ENCODE results near the gene HEBP2.
"Not testable (repeated sequence)": the region's sequence is repeated elsewhere in the genome, so short reads cannot be mapped to it uniquely, and the experiment has no call there.

Gene HEBP2

GRCh38 chr6:138420356-138420755 lies 16.3 kb downstream of the HEBP2 start:
- Histone ChIP-seq H3K27ac (ENCODE audit: low read depth, low read length) (no peak overlapping the region), H3K27me3 (ENCODE audit: control insufficient read depth, insufficient read depth, low read length) (no peaks in the 10 kb centered on the region), H3K4me3 (ENCODE audit: low read length) (no peak overlapping the region), H3K36me3 (ENCODE audit: control insufficient read depth, insufficient read depth, low read length) (peaks cover 4% of the 10 kb centered on the region), H3K4me1 (ENCODE audit: control insufficient read depth, insufficient read depth, low read length) (no peaks in the 10 kb centered on the region), H3K9ac (ENCODE audit: low read length) (no peak overlapping the region)

- H3K4me1 ChIP-seq (ENCODE audit: control insufficient read depth, insufficient read depth, low read length) = no peaks in the 10 kb centered on the region
- H3K36me3 ChIP-seq (ENCODE audit: control insufficient read depth, insufficient read depth, low read length) = peaks cover 3% of the 10 kb centered on the region
- H3K4me3 ChIP-seq (ENCODE audit: low read length) = no peak overlapping the region
- no peak overlapping the region for H3K27ac ChIP-seq (ENCODE audit: low read depth, low read length)
- H3K9ac ChIP-seq (ENCODE audit: low read length) = no peak overlapping the region
- H3K27me3 ChIP-seq (ENCODE audit: control insufficient read depth, insufficient read depth, low read length) = no peaks in the 10 kb centered on the region
Observed at GRCh38 chr6:138421089-138421488, 17.1 kb downstream of the HEBP2 start.

GRCh38 chr6:138421608-138422007 lies 17.6 kb downstream of the HEBP2 start:
- peaks cover 3% of the 10 kb centered on the region for H3K36me3 ChIP-seq (ENCODE audit: control insufficient read depth, insufficient read depth, low read length)
- no peaks in the 10 kb centered on the region for H3K27me3 ChIP-seq (ENCODE audit: control insufficient read depth, insufficient read depth, low read length)
- H3K9ac ChIP-seq (ENCODE audit: low read length) = no peak overlapping the region
- H3K27ac ChIP-seq (ENCODE audit: low read depth, low read length) = no peak overlapping the region
- H3K4me3 ChIP-seq (ENCODE audit: low read length) = no peak overlapping the region
- H3K4me1 ChIP-seq (ENCODE audit: control insufficient read depth, insufficient read depth, low read length) = no peaks in the 10 kb centered on the region

GRCh38 chr6:138422861-138423260 lies 18.8 kb downstream of the HEBP2 start:
- Histone ChIP-seq H3K9ac (ENCODE audit: low read length) (no peak overlapping the region), H3K4me1 (ENCODE audit: control insufficient read depth, insufficient read depth, low read length) (no peaks in the 10 kb centered on the region), H3K27ac (ENCODE audit: low read depth, low read length) (no peak overlapping the region), H3K4me3 (ENCODE audit: low read length) (no peak overlapping the region), H3K36me3 (ENCODE audit: control insufficient read depth, insufficient read depth, low read length) (peaks cover 3% of the 10 kb centered on the region), H3K27me3 (ENCODE audit: control insufficient read depth, insufficient read depth, low read length) (no peaks in the 10 kb centered on the region)

- Histone ChIP-seq H3K27ac (ENCODE audit: low read depth, low read length) (no peak overlapping the region), H3K36me3 (ENCODE audit: control insufficient read depth, insufficient read depth, low read length) (peaks cover 3% of the 10 kb centered on the region), H3K4me1 (ENCODE audit: control insufficient read depth, insufficient read depth, low read length) (no peaks in the 10 kb centered on the region), H3K9ac (ENCODE audit: low read length) (no peak overlapping the region), H3K4me3 (ENCODE audit: low read length) (no peak overlapping the region), H3K27me3 (ENCODE audit: control insufficient read depth, insufficient read depth, low read length) (no peaks in the 10 kb centered on the region)
Observed at GRCh38 chr6:138424004-138424904, 20.2 kb downstream of the HEBP2 start.

- not testable (repeated sequence) for H3K4me1 ChIP-seq (ENCODE audit: control insufficient read depth, insufficient read depth, low read length); H3K4me3 ChIP-seq (ENCODE audit: low read length); H3K36me3 ChIP-seq (ENCODE audit: control insufficient read depth, insufficient read depth, low read length); H3K9ac ChIP-seq (ENCODE audit: low read length); H3K27me3 ChIP-seq (ENCODE audit: control insufficient read depth, insufficient read depth, low read length); H3K27ac ChIP-seq (ENCODE audit: low read depth, low read length)
Observed at GRCh38 chr6:138425256-138425655, 21.2 kb downstream of the HEBP2 start.

GRCh38 chr6:138426500-138427123 lies 22.6 kb downstream of the HEBP2 start:
- Histone ChIP-seq H3K27me3 (ENCODE audit: control insufficient read depth, insufficient read depth, low read length) (no peaks in the 10 kb centered on the region), H3K4me1 (ENCODE audit: control insufficient read depth, insufficient read depth, low read length) (no peaks in the 10 kb centered on the region), H3K4me3 (ENCODE audit: low read length) (no peak overlapping the region), H3K9ac (ENCODE audit: low read length) (no peak overlapping the region), H3K36me3 (ENCODE audit: control insufficient read depth, insufficient read depth, low read length) (peaks cover 3% of the 10 kb centered on the region), H3K27ac (ENCODE audit: low read depth, low read length) (no peak overlapping the region)

- no peaks in the 10 kb centered on the region for H3K4me1 ChIP-seq (ENCODE audit: control insufficient read depth, insufficient read depth, low read length)
- no peak overlapping the region for H3K9ac ChIP-seq (ENCODE audit: low read length)
- no peak overlapping the region for H3K4me3 ChIP-seq (ENCODE audit: low read length)
- peaks cover 3% of the 10 kb centered on the region for H3K36me3 ChIP-seq (ENCODE audit: control insufficient read depth, insufficient read depth, low read length)
- H3K27me3 ChIP-seq (ENCODE audit: control insufficient read depth, insufficient read depth, low read length) = no peaks in the 10 kb centered on the region
- no peak overlapping the region for H3K27ac ChIP-seq (ENCODE audit: low read depth, low read length)
Observed at GRCh38 chr6:138427701-138428100, 23.7 kb downstream of the HEBP2 start.

GRCh38 chr6:138428944-138429598 lies 25.0 kb downstream of the HEBP2 start:
- Histone ChIP-seq H3K27me3 (ENCODE audit: control insufficient read depth, insufficient read depth, low read length) (no peaks in the 10 kb centered on the region), H3K36me3 (ENCODE audit: control insufficient read depth, insufficient read depth, low read length) (no peaks in the 10 kb centered on the region), H3K9ac (ENCODE audit: low read length) (no peak overlapping the region), H3K27ac (ENCODE audit: low read depth, low read length) (no peak overlapping the region), H3K4me3 (ENCODE audit: low read length) (no peak overlapping the region), H3K4me1 (ENCODE audit: control insufficient read depth, insufficient read depth, low read length) (no peaks in the 10 kb centered on the region)

- Histone ChIP-seq H3K27me3 (ENCODE audit: control insufficient read depth, insufficient read depth, low read length) (no peaks in the 10 kb centered on the region), H3K36me3 (ENCODE audit: control insufficient read depth, insufficient read depth, low read length) (no peaks in the 10 kb centered on the region), H3K4me3 (ENCODE audit: low read length) (no peak overlapping the region), H3K27ac (ENCODE audit: low read depth, low read length) (no peak overlapping the region), H3K4me1 (ENCODE audit: control insufficient read depth, insufficient read depth, low read length) (no peaks in the 10 kb centered on the region), H3K9ac (ENCODE audit: low read length) (no peak overlapping the region)
Observed at GRCh38 chr6:138429761-138430160, 25.7 kb downstream of the HEBP2 start.

- H3K27ac ChIP-seq (ENCODE audit: low read depth, low read length) = no peak overlapping the region
- no peak overlapping the region for H3K4me3 ChIP-seq (ENCODE audit: low read length)
Observed at GRCh38 chr6:138430361-138431145, 26.5 kb downstream of the HEBP2 start.

More at GRCh38 chr6:138430361-138431145, 26.5 kb downstream of the HEBP2 start:
- Histone ChIP-seq H3K27me3 (ENCODE audit: control insufficient read depth, insufficient read depth, low read length) (no peaks in the 10 kb centered on the region), H3K9ac (ENCODE audit: low read length) (no peak overlapping the region), H3K36me3 (ENCODE audit: control insufficient read depth, insufficient read depth, low read length) (no peaks in the 10 kb centered on the region), H3K4me1 (ENCODE audit: control insufficient read depth, insufficient read depth, low read length) (no peaks in the 10 kb centered on the region)

Data from rectal smooth muscle tissue (tissue), 1 donor.